Right renal cortex interstitium (tissue), 3 donors: ENCODE measurements around the gene TLCD5. TPM values are rescaled to one million over a fixed set of nuclear protein-coding genes. Genes with fewer than 3 reads are reported as not detected.

Experiments
- DNase-seq, 3 donors: peaks; one replicate each; pipeline ENCODE4 v3.0.0-alpha.2; 2013; ENCODE audit warnings: low read depth in 3 of 3, low spot score in 2 of 3
- polyA plus RNA-seq, 3 donors: library from polyadenylated mRNA; unstranded; fragments of 120-200 nt; gene quantifications; one replicate each; pipeline ENCODE4 v1.2.1, GENCODE V29; 2013; ENCODE audit not compliant: insufficient read length in 3 of 3

Gene TLCD5
- polyA plus RNA-seq, 3 donors = 11.0 to 12.5 (median 11.6) TPM

GRCh38 chr11:120335908-120336640, 11.0 kb downstream of the TLCD5 start, which contains the start of gene ARHGEF12:
TSS of gene ARHGEF12 (plus strand) at chr11:120336413. CDS start at chr11:120337244, 831 bp downstream.
- DNase-seq = peak; percentile 82 to 94 (median 92)

GRCh38 chr11:120336641-120337354, 11.7 kb downstream of the TLCD5 start:
- DNase-seq = peak in 1 of 3 donors; percentile 18

GRCh38 chr11:120337355-120338106, 12.4 kb downstream of the TLCD5 start:
- peak in 1 of 3 donors; percentile 16 for DNase-seq

- DNase-seq = no peak
Measured at GRCh38 chr11:120338107-120338933, 13.2 kb downstream of the TLCD5 start.

GRCh38 chr11:120339394-120339890, 14.3 kb downstream of the TLCD5 start:
- no peak for DNase-seq

GRCh38 chr11:120340529-120340928, 15.4 kb downstream of the TLCD5 start:
- DNase-seq = no peak

GRCh38 chr11:120342226-120342625, 17.1 kb downstream of the TLCD5 start:
- no peak for DNase-seq

GRCh38 chr11:120342678-120343077, 17.6 kb downstream of the TLCD5 start:
- no peak for DNase-seq

- DNase-seq = no peak
Measured at GRCh38 chr11:120343429-120343828, 18.3 kb downstream of the TLCD5 start.

- DNase-seq = no peak
Measured at GRCh38 chr11:120344302-120345004, 19.4 kb downstream of the TLCD5 start.

- DNase-seq = no peak
Measured at GRCh38 chr11:120346233-120346632, 21.1 kb downstream of the TLCD5 start.

GRCh38 chr11:120350637-120351036, 25.5 kb downstream of the TLCD5 start:
- DNase-seq = no peak

- no peak for DNase-seq
Measured at GRCh38 chr11:120352405-120352804, 27.3 kb downstream of the TLCD5 start.

- no peak for DNase-seq
Measured at GRCh38 chr11:120354068-120354467, 29.0 kb downstream of the TLCD5 start.

GRCh38 chr11:120354779-120355178, 29.7 kb downstream of the TLCD5 start:
- DNase-seq = no peak

- no peak for DNase-seq
Measured at GRCh38 chr11:120357620-120358019, 32.5 kb downstream of the TLCD5 start.

- no peak for DNase-seq
Measured at GRCh38 chr11:120358729-120359128, 33.6 kb downstream of the TLCD5 start.

GRCh38 chr11:120363436-120363835, 38.3 kb downstream of the TLCD5 start:
- no peak for DNase-seq

GRCh38 chr11:120365512-120365911, 40.4 kb downstream of the TLCD5 start:
- DNase-seq = no peak

- no peak for DNase-seq
Measured at GRCh38 chr11:120372296-120372695, 47.2 kb downstream of the TLCD5 start.
